Endothelial cell (in vitro differentiated cells): ENCODE results near the gene SPINT1. TPM values are rescaled to one million over a fixed set of nuclear protein-coding genes. Genes with fewer than 3 reads are reported as not detected.
A peak's percentile ranks its signal among the peaks of the same experiment; 100 is the strongest.

Experiments used
- DNase-seq: peaks from one replicate; pipeline ENCODE4 v3.0.0; 2021; ENCODE audit warnings: low spot score
- H3K27ac Mint-ChIP-seq: one replicate; pipeline ENCODE4 v1.8.0; 2021; ENCODE audit warnings: mixed read lengths, inconsistent platforms; ENCODE audit not compliant: unreplicated experiment
- H3K27me3 Mint-ChIP-seq: one replicate; pipeline ENCODE4 v1.8.0; 2021; ENCODE audit warnings: mild to moderate bottlenecking, moderate library complexity, mixed read lengths, inconsistent platforms; ENCODE audit not compliant: unreplicated experiment
- H3K36me3 Mint-ChIP-seq: one replicate; pipeline ENCODE4 v1.8.0; 2021; ENCODE audit warnings: mild to moderate bottlenecking, low read depth, mixed read lengths, inconsistent platforms; ENCODE audit not compliant: unreplicated experiment
- H3K4me1 Mint-ChIP-seq: one replicate; pipeline ENCODE4 v1.8.0; 2021; ENCODE audit warnings: mild to moderate bottlenecking, mixed read lengths, inconsistent platforms; ENCODE audit not compliant: unreplicated experiment
- H3K4me3 Mint-ChIP-seq: one replicate; pipeline ENCODE4 v1.8.0; 2021; ENCODE audit warnings: mild to moderate bottlenecking, mixed read lengths, inconsistent platforms; ENCODE audit not compliant: unreplicated experiment
- H3K9me3 Mint-ChIP-seq: one replicate; pipeline ENCODE4 v1.8.0; 2021; ENCODE audit warnings: mixed read lengths, inconsistent platforms; ENCODE audit not compliant: unreplicated experiment
- CTCF ChIP-seq: fragments of 200-600 bp; sonication (generic); IDR thresholded peaks from one replicate; pipeline ENCODE4 v1.5.0; 2021; ENCODE audit warnings: antibody characterized with exemption; ENCODE audit not compliant: unreplicated experiment
- total RNA-seq: library from RNA; stranded (reverse); fragmentation: NEBNext Ultra II Directional; extraction: Animal tissue kit (Norgen Biotek cat#: 25700); gene quantifications from one replicate; pipeline ENCODE4 v1.2.1, GENCODE V29; 2021; ENCODE audit not compliant: unreplicated experiment

The SPINT1 gene
- total RNA-seq, 1 donor from 2014 or later, result 28.6 TPM

GRCh38 chr15:40845511-40846284 is 1.9 kb downstream of the SPINT1 start:
- no peak overlapping the region for H3K4me3 Mint-ChIP-seq
- peaks cover 5% of the 10 kb centered on the region for H3K36me3 Mint-ChIP-seq
- H3K27ac Mint-ChIP-seq, result peak overlapping the region; percentile 24

GRCh38 chr15:40846841-40847222 is 3.0 kb downstream of the SPINT1 start:
- Mint-ChIP-seq H3K4me1 (peaks cover 26% of the 10 kb centered on the region), H3K9me3 (no peaks in the 10 kb centered on the region), H3K36me3 (peaks cover 5% of the 10 kb centered on the region), H3K27ac (no peak overlapping the region), H3K4me3 (no peak overlapping the region), H3K27me3 (peaks cover 25% of the 10 kb centered on the region)
- DNase-seq, result no peak
- no peak for TF ChIP-seq CTCF

More at GRCh38 chr15:40845511-40846284, 1.9 kb downstream of the SPINT1 start:
- no peak for TF ChIP-seq CTCF
- H3K27me3 Mint-ChIP-seq, result peaks cover 20% of the 10 kb centered on the region
- no peaks in the 10 kb centered on the region for H3K9me3 Mint-ChIP-seq
- H3K4me1 Mint-ChIP-seq, result peaks cover 26% of the 10 kb centered on the region
- no peak for DNase-seq

- TF ChIP-seq CTCF, result no peak
- no peak overlapping the region for H3K4me3 Mint-ChIP-seq
- peaks cover 27% of the 10 kb centered on the region for H3K27me3 Mint-ChIP-seq
- peak overlapping the region; percentile 39 for H3K27ac Mint-ChIP-seq
- H3K9me3 Mint-ChIP-seq, result no peaks in the 10 kb centered on the region
- peak; percentile 45 for DNase-seq
- peaks cover 9% of the 10 kb centered on the region for H3K36me3 Mint-ChIP-seq
- peaks cover 26% of the 10 kb centered on the region for H3K4me1 Mint-ChIP-seq
Observed at GRCh38 chr15:40847223-40847961, 3.5 kb downstream of the SPINT1 start.

GRCh38 chr15:40850576-40851112 is 6.8 kb downstream of the SPINT1 start:
- Mint-ChIP-seq H3K4me3 (no peak overlapping the region), H3K36me3 (peaks cover 15% of the 10 kb centered on the region), H3K4me1 (peaks cover 20% of the 10 kb centered on the region), H3K27ac (no peak overlapping the region), H3K27me3 (peaks cover 16% of the 10 kb centered on the region), H3K9me3 (no peaks in the 10 kb centered on the region)
- TF ChIP-seq CTCF, result no peak
- no peak for DNase-seq
